ENCODE data around the gene PPM1A.

DNA sequence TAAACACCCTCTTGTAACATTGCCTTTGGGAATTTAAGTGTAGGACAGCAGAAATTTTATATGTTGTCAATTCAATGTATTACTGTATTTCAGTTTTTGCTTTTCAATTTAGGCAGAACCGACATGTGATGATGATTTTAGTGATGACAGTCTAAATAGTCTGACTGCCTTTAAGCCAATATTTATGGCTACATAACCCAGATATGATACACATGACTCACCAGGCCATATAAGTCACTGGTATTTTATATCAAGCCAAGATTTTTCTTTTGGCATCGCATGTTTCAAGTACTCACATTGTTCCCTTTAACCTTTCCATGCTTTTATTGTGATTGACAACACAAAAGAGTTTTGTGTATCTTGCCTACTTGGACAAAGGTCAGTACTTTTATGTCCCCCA is 13.6 kb upstream of the PPM1A start:
- TF ChIP-seq, protein P1, sequence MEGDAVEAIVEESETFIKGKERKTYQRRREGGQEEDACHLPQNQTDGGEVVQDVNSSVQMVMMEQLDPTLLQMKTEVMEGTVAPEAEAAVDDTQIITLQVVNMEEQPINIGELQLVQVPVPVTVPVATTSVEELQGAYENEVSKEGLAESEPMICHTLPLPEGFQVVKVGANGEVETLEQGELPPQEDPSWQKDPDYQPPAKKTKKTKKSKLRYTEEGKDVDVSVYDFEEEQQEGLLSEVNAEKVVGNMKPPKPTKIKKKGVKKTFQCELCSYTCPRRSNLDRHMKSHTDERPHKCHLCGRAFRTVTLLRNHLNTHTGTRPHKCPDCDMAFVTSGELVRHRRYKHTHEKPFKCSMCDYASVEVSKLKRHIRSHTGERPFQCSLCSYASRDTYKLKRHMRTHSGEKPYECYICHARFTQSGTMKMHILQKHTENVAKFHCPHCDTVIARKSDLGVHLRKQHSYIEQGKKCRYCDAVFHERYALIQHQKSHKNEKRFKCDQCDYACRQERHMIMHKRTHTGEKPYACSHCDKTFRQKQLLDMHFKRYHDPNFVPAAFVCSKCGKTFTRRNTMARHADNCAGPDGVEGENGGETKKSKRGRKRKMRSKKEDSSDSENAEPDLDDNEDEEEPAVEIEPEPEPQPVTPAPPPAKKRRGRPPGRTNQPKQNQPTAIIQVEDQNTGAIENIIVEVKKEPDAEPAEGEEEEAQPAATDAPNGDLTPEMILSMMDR (IDR thresholded peaks at IDR 0.05), result no peak
- TF ChIP-seq RAD21 (conservative IDR thresholded peaks at IDR 0.05 in 1 of 2, IDR thresholded peaks at IDR 0.05 in 1 of 2), result no peak
- no peak for TF ChIP-seq EP300 (IDR thresholded peaks at IDR 0.05)
- TF ChIP-seq POLR2A (IDR thresholded peaks at IDR 0.05; ENCODE audit: low read length), result no peak
- TF ChIP-seq CBX2 (IDR thresholded peaks at IDR 0.05; ENCODE audit: borderline replicate concordance, low read depth), result no peak
- TF ChIP-seq ELK1 (IDR thresholded peaks at IDR 0.05; ENCODE audit: low read depth, low read length), result no peak
- TF ChIP-seq CEBPB (IDR thresholded peaks at IDR 0.05), result no peak
- TF ChIP-seq HMGXB4 (CRISPR knock-in tag; IDR thresholded peaks at IDR 0.05; ENCODE audit: borderline replicate concordance), result no peak
- no peak for TF ChIP-seq TFCP2L1 (CRISPR knock-in tag; IDR thresholded peaks at IDR 0.05)
- no peak for TF ChIP-seq RFX5 (IDR thresholded peaks at IDR 0.05)
- TF ChIP-seq ZC3H11A (IDR thresholded peaks at IDR 0.05), result no peak
- no peak for TF ChIP-seq NFE2L2 (conservative IDR thresholded peaks at IDR 0.05; ENCODE audit: low read length)

All from A549 (cell line).